DOHH2 (cell line): ENCODE results near the gene SLC27A6.
"Not testable (repeated sequence)": the region's sequence is repeated elsewhere in the genome, so short reads cannot be mapped to it uniquely, and the experiment has no call there.

Experiments used
- EZH2phosphoT487 ChIP-seq: fragments of 200-600 bp; sonication (generic); IDR thresholded peaks from 2 replicates; pipeline ENCODE4 v1.6.1; 2017; ENCODE audit warnings: borderline replicate concordance, mild to moderate bottlenecking, antibody characterized with exemption, low read length, moderate library complexity, mixed read lengths
- TF ChIP-seq, protein P1 (sequence below): fragments of 200-600 bp; sonication (generic); IDR thresholded peaks from one replicate; pipeline ENCODE4 v1.5.1; 2014; ENCODE audit warnings: antibody characterized with exemption, mild to moderate bottlenecking, low read depth, low read length; ENCODE audit not compliant: poor library complexity, severe bottlenecking

DNA sequence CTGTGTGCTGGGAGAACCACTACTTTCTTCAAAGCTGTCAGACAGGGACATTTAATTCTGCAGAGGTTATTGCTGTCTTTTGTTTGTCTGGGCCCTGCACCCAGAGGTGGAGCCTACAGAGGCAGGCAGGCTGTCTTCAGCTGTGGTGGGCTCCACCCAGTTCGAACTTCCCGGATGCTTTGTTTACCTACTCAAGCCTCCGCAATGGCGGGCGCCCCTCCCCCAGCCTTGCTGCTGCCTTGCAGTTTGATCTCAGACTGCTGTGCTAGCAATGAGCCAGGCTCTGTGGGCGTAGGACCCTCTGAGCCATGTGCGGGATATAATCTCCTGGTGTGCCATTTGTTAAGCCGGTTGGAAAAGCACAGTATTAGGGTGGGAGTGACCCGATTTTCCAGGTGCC is 22.2 kb upstream of the SLC27A6 start:
- TF ChIP-seq, protein P1, sequence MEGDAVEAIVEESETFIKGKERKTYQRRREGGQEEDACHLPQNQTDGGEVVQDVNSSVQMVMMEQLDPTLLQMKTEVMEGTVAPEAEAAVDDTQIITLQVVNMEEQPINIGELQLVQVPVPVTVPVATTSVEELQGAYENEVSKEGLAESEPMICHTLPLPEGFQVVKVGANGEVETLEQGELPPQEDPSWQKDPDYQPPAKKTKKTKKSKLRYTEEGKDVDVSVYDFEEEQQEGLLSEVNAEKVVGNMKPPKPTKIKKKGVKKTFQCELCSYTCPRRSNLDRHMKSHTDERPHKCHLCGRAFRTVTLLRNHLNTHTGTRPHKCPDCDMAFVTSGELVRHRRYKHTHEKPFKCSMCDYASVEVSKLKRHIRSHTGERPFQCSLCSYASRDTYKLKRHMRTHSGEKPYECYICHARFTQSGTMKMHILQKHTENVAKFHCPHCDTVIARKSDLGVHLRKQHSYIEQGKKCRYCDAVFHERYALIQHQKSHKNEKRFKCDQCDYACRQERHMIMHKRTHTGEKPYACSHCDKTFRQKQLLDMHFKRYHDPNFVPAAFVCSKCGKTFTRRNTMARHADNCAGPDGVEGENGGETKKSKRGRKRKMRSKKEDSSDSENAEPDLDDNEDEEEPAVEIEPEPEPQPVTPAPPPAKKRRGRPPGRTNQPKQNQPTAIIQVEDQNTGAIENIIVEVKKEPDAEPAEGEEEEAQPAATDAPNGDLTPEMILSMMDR: not testable (repeated sequence)
- TF ChIP-seq EZH2phosphoT487: not testable (repeated sequence)
